Panc1 (cell line): ENCODE measurements around the gene RENBP. TPM values are rescaled to one million over a fixed set of nuclear protein-coding genes. Genes with fewer than 3 reads are reported as not detected.

Source experiments
- ATAC-seq: fragments of 200-7000 bp; cut with Tn5 transposase; 2 replicates; pipeline ENCODE4 v1.9.1; 2020; ENCODE audit warnings: mild to moderate bottlenecking, moderate library complexity
- BruUV-seq: library from RNA; stranded (reverse); fragments of 400-500 nt; replicated peaks from 2 replicates; lab custom pipeline; 2021; lab: Mats Ljungman, UMichigan
- CTCF ChIA-PET: fragments of 300-600 bp; sonication (Branson Sonifier 250); formaldehyde crosslinking; loops from one replicate; lab custom pipeline; 2022; ENCODE audit warnings: antibody characterized with exemption; lab: Charles Lee
- POLR2A ChIA-PET: fragments of 300-600 bp; sonication (Branson Sonifier 250); formaldehyde crosslinking; loops from one replicate; lab custom pipeline; 2022; ENCODE audit warnings: antibody characterized with exemption; lab: Charles Lee
- DNase-seq: peaks from one replicate; pipeline ENCODE4 v3.0.0-alpha.2; 2010; ENCODE audit warnings: low read depth, low spot score
- H3K27ac ChIP-seq: 2 replicates; pipeline ENCODE4 v1.5.1; 2011; ENCODE audit warnings: mild to moderate bottlenecking, low read length, inconsistent platforms
- H3K27me3 ChIP-seq: fragments of 200-500 bp; sonication (Bioruptor generic); 2 replicates; pipeline ENCODE4 v1.6.0; 2014; ENCODE audit warnings: low read length, inconsistent platforms; ENCODE audit not compliant: control insufficient read depth, insufficient read depth
- H3K36me3 ChIP-seq: fragments of 200-500 bp; sonication (Bioruptor generic); 2 replicates; pipeline ENCODE4 v1.5.1; 2014; ENCODE audit warnings: inconsistent platforms, mild to moderate bottlenecking, low read length, moderate library complexity; ENCODE audit not compliant: control insufficient read depth, insufficient read depth
- H3K4me1 ChIP-seq: 2 replicates; pipeline ENCODE4 v1.5.1; 2011; ENCODE audit warnings: inconsistent platforms, mild to moderate bottlenecking, low read length, moderate library complexity; ENCODE audit not compliant: control insufficient read depth, insufficient read depth
- H3K4me3 ChIP-seq, 2 experiments: 2 replicates each; pipeline ENCODE4 v1.5.1; 2011 to 2012; ENCODE audit warnings: low read depth in 2 of 2, low read length in 2 of 2, mild to moderate bottlenecking in 2 of 2, inconsistent platforms in 1 of 2, moderate library complexity in 1 of 2
- H3K9me3 ChIP-seq: fragments of 200-500 bp; sonication (Bioruptor generic); 2 replicates; pipeline ENCODE4 v1.5.1; 2014; ENCODE audit warnings: low read depth, mild to moderate bottlenecking, inconsistent platforms, low read length, moderate library complexity; ENCODE audit not compliant: control insufficient read depth, insufficient read depth
- CTCF ChIP-seq: fragments of 450-650 bp; IDR thresholded peaks from 2 replicates; pipeline ENCODE4 v1.5.1; 2017; ENCODE audit warnings: mild to moderate bottlenecking
- POLR2AphosphoS5 ChIP-seq: IDR thresholded peaks from 2 replicates; pipeline ENCODE4 v1.6.1; 2012; ENCODE audit warnings: mild to moderate bottlenecking, low read depth, low read length, moderate library complexity
- SIN3A ChIP-seq: IDR thresholded peaks from 2 replicates; pipeline ENCODE4 v1.6.1; 2012; ENCODE audit warnings: low read depth, mild to moderate bottlenecking, low read length, moderate library complexity, borderline replicate concordance; ENCODE audit not compliant: insufficient read depth
- TCF7L2 ChIP-seq: IDR thresholded peaks from 2 replicates; pipeline ENCODE4 v1.6.1; 2011; ENCODE audit warnings: mild to moderate bottlenecking, low read depth, low read length, inconsistent platforms
- in situ Hi-C: cut with HindIII; loops from 2 replicates; pipeline ENCODE4 v1.10.0; 2016; ENCODE audit warnings: low sequenced_read_pairs, low pct_unique_long_range_greater_than_20kb
- intact Hi-C: fragments of 100-400 bp; cut with micrococcal nuclease; formaldehyde crosslinking; loops from one replicate; pipeline ENCODE4 v1.10.0; 2022; ENCODE audit not compliant: unreplicated experiment
- total RNA-seq: library from RNA; stranded (reverse); gene quantifications from one replicate; pipeline ENCODE4 v1.2.1, GENCODE V29; 2021; ENCODE audit not compliant: unreplicated experiment
- TF ChIP-seq, protein P1 (sequence below), 2 experiments: IDR thresholded peaks; 2 replicates each; pipeline ENCODE4 v1.6.1; 2011 to 2012; ENCODE audit warnings: low read depth in 2 of 2, control low read depth in 1 of 2, low read length in 1 of 2, mild to moderate bottlenecking in 1 of 2, moderate library complexity in 1 of 2; ENCODE audit not compliant: insufficient read depth in 1 of 2

RENBP gene
- total RNA-seq, 1 experiment from 2014 or later = 0.62 TPM

DNA sequence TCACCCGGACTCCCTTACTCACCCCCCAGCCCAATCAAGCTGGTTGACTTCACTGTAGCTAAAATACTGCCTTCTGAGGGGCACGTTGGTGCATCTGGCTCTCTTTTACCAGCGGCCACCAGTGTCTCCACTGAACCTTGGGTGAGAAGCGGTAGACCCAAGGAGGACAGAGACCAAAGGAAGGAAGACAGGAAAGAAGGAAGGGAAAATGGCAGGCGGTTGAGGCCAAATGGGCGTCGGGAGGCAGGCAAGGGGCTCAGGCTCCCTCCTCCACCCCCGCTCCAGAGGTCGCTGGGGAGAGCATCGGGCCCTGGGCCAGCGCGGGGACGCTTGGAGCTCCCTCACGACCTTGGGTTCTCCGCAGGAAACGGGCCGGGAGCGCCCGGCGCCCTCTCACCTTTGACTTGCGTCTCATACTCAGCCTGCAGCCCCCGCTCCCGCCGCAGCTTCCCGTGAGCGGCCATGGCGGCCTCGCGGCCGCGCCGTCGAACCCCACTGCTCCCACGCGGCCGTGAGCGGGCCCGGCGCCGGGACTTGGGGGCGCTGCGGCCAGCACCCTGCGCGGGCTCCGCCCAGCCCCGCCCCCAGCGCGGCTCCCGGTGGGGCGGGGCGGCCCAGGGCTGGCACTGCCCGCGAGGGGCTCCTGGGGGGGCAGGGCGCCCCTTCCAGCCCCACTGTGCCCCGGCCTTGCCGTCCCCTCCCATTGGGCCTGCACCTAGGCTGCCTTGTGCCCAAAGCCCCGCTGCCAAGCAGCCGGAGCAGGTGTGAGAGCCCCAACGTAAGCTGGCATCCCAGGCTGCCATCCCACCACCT is 18.5 kb downstream of the RENBP start, which contains the start of gene ARHGAP4:
TSS of gene ARHGAP4 (minus strand) at position 526 of the 813 bp plus-strand sequence. CDS start at position 464, 62 bp downstream.
- intact Hi-C loops = loop anchor here (2.0 to 10.0 kb wide), 2 partner anchors 21 to 161 kb away; partner anchors contain the start of gene PLXNB3
- H3K4me3 ChIP-seq = peak within 1 kb of the TSS; percentile 79 to 95
- TSS peak; percentile 100 for BruUV-seq
- in situ Hi-C loops = no loop called here
- ChIA-PET CTCF (interaction anchor here (0.6 to 5.4 kb wide), 3 partner anchors 15 to 26 kb away, joined by 5 to 45 read pairs (median 9); no protein-coding TSS in a partner anchor), POLR2A (interaction anchor here (0.7 kb wide), 1 partner anchor 16 kb away, joined by 9 read pairs; no protein-coding TSS in a partner anchor)
- H3K9me3 ChIP-seq = no peaks in the 10 kb centered on the region
- H3K27me3 ChIP-seq = no peaks in the 10 kb centered on the region
- peaks cover 52% of the 10 kb centered on the region for H3K4me1 ChIP-seq
- ATAC-seq = peak; percentile 46
- peak within 1 kb of the TSS; percentile 99 for H3K27ac ChIP-seq
- no peak for DNase-seq
- TF ChIP-seq, protein P1, sequence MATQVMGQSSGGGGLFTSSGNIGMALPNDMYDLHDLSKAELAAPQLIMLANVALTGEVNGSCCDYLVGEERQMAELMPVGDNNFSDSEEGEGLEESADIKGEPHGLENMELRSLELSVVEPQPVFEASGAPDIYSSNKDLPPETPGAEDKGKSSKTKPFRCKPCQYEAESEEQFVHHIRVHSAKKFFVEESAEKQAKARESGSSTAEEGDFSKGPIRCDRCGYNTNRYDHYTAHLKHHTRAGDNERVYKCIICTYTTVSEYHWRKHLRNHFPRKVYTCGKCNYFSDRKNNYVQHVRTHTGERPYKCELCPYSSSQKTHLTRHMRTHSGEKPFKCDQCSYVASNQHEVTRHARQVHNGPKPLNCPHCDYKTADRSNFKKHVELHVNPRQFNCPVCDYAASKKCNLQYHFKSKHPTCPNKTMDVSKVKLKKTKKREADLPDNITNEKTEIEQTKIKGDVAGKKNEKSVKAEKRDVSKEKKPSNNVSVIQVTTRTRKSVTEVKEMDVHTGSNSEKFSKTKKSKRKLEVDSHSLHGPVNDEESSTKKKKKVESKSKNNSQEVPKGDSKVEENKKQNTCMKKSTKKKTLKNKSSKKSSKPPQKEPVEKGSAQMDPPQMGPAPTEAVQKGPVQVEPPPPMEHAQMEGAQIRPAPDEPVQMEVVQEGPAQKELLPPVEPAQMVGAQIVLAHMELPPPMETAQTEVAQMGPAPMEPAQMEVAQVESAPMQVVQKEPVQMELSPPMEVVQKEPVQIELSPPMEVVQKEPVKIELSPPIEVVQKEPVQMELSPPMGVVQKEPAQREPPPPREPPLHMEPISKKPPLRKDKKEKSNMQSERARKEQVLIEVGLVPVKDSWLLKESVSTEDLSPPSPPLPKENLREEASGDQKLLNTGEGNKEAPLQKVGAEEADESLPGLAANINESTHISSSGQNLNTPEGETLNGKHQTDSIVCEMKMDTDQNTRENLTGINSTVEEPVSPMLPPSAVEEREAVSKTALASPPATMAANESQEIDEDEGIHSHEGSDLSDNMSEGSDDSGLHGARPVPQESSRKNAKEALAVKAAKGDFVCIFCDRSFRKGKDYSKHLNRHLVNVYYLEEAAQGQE (IDR thresholded peaks at IDR 0.05; ENCODE audit: insufficient read depth in 1 of 2, low read depth in 2 of 2, low read length in 1 of 2) = no peak
- peak; percentile 96 for TF ChIP-seq POLR2AphosphoS5
- peaks cover 4% of the 10 kb centered on the region for H3K36me3 ChIP-seq

DNA sequence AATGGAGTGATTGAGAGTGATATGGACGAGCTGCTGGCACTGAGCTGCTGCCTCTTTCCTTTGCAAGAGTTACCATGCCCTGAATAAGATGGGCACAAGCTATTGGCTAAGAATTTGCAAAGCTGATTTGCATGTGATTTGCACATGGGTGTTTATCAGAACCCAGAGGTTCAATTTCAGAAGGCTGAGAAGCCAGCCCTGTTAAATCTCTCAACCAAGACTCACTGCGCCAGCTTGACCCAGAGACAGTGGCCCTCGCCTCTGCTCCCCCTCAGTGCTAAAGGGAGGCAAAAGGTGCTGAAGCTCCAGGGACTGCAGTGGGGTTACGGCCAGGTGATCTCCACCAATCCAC is 19.1 kb downstream of the RENBP start:
- ATAC-seq (no peak), DNase-seq (no peak)
- no TSS peak for BruUV-seq
- Histone ChIP-seq H3K27me3 (no peaks in the 10 kb centered on the region), H3K9me3 (no peaks in the 10 kb centered on the region), H3K4me1 (peaks cover 50% of the 10 kb centered on the region), H3K4me3 (peak overlapping the region; percentile 79 to 95), H3K36me3 (peaks cover 4% of the 10 kb centered on the region; the same call in 1 of the 2 replicates), H3K27ac (peak overlapping the region; percentile 99)
- intact Hi-C loops = loop anchor here (2.0 to 10.0 kb wide), 2 partner anchors 21 to 161 kb away; partner anchors contain the start of gene PLXNB3
- ChIA-PET POLR2A (no interaction called here), CTCF (interaction anchor here (0.6 to 5.4 kb wide), 3 partner anchors 14 to 27 kb away, joined by 5 to 45 read pairs (median 9); no protein-coding TSS in a partner anchor)
- in situ Hi-C loops = no loop called here
- no peak for TF ChIP-seq TCF7L2
- TF ChIP-seq POLR2AphosphoS5 = no peak
- no peak for TF ChIP-seq SIN3A
- TF ChIP-seq CTCF = no peak
- TF ChIP-seq, protein P1 (IDR thresholded peaks at IDR 0.05; ENCODE audit: insufficient read depth in 1 of 2, low read depth in 2 of 2, low read length in 1 of 2) = no peak
